PC-9 (cell line): ENCODE measurements around the gene IGF2BP2. TPM values are rescaled to one million over a fixed set of nuclear protein-coding genes. Genes with fewer than 3 reads are reported as not detected.
"Not testable (repeated sequence)": the region's sequence is repeated elsewhere in the genome, so short reads cannot be mapped to it uniquely, and the experiment has no call there.

ENCODE experiments used
- BruUV-seq: library from RNA; stranded (reverse); fragments of 400-500 nt; replicated peaks from 2 replicates; lab custom pipeline; 2021; lab: Mats Ljungman, UMichigan
- CTCF ChIA-PET: fragments of 300-600 bp; sonication (Branson Sonifier 250); formaldehyde crosslinking; loops from one replicate; lab custom pipeline; 2022; ENCODE audit warnings: antibody characterized with exemption; lab: Charles Lee
- POLR2A ChIA-PET: fragments of 300-600 bp; sonication (Branson Sonifier 250); formaldehyde crosslinking; loops from one replicate; lab custom pipeline; 2022; ENCODE audit warnings: antibody characterized with exemption; ENCODE audit not compliant: unreplicated experiment; lab: Charles Lee
- DNase-seq, 2 experiments: peaks; one replicate each; pipeline versions ENCODE4 v3.0.0 to v3.0.0-alpha.2; 2015 to 2022; ENCODE audit warnings: mixed read lengths in 1 of 2
- H2AFZ ChIP-seq: fragments of 200-600 bp; sonication (generic); 2 replicates; pipeline ENCODE4 v1.8.1; 2017; ENCODE audit warnings: antibody characterized with exemption
- H3F3A ChIP-seq: fragments of 200-600 bp; sonication (generic); 2 replicates; pipeline ENCODE4 v1.8.1; 2017; ENCODE audit warnings: antibody characterized with exemption, mild to moderate bottlenecking, low read depth; ENCODE audit not compliant: insufficient read depth
- H3K27ac ChIP-seq: fragments of 200-600 bp; sonication (generic); 2 replicates; pipeline ENCODE4 v1.6.1; 2016; ENCODE audit warnings: mixed run types
- H3K27me3 ChIP-seq: fragments of 200-600 bp; sonication (generic); 2 replicates; pipeline ENCODE4 v1.6.1; 2016; ENCODE audit warnings: low read depth, mixed run types; ENCODE audit not compliant: insufficient read depth
- H3K36me3 ChIP-seq: fragments of 200-600 bp; sonication (generic); 2 replicates; pipeline ENCODE4 v1.6.1; 2016; ENCODE audit warnings: low read depth, mixed run types
- H3K4me1 ChIP-seq: fragments of 200-600 bp; sonication (generic); replicated peaks from 2 replicates; pipeline ENCODE4 v1.6.1; 2016; ENCODE audit warnings: mixed run types; ENCODE audit not compliant: insufficient read depth
- H3K4me2 ChIP-seq: fragments of 200-600 bp; sonication (generic); 2 replicates; pipeline ENCODE4 v1.6.1; 2017; ENCODE audit warnings: mixed run types
- H3K4me3 ChIP-seq: fragments of 200-600 bp; sonication (generic); 2 replicates; pipeline ENCODE4 v1.6.1; 2016; ENCODE audit warnings: mixed run types
- H3K79me2 ChIP-seq: fragments of 200-600 bp; sonication (generic); 2 replicates; pipeline ENCODE4 v1.6.1; 2017; ENCODE audit warnings: low read depth, mixed run types
- H3K9me2 ChIP-seq: fragments of 200-600 bp; sonication (generic); 2 replicates; pipeline ENCODE4 v1.8.1; 2017; ENCODE audit warnings: mild to moderate bottlenecking; ENCODE audit not compliant: insufficient read depth
- H3K9me3 ChIP-seq: fragments of 200-600 bp; sonication (generic); 2 replicates; pipeline ENCODE4 v1.8.1; 2016; ENCODE audit warnings: low read depth; ENCODE audit not compliant: insufficient read depth
- H4K20me1 ChIP-seq: fragments of 200-600 bp; sonication (generic); 2 replicates; pipeline ENCODE4 v1.8.1; 2017; ENCODE audit not compliant: insufficient read depth
- EZH2 ChIP-seq: fragments of 200-600 bp; sonication (generic); IDR thresholded peaks from 2 replicates; pipeline ENCODE4 v1.8.0; 2017; ENCODE audit warnings: antibody characterized with exemption, low read depth
- intact Hi-C: fragments of 100-400 bp; cut with micrococcal nuclease; formaldehyde crosslinking; loops from one replicate; pipeline ENCODE4 v1.10.0; 2022; ENCODE audit not compliant: unreplicated experiment
- total RNA-seq: library from RNA; stranded (reverse); gene quantifications from 2 replicates; pipeline ENCODE4 v1.2.3, GENCODE V29; 2021
- TF ChIP-seq, protein P1 (sequence below): fragments of 200-600 bp; sonication (generic); conservative IDR thresholded peaks from 2 replicates; pipeline ENCODE4 v1.6.1; 2017; ENCODE audit warnings: mixed run types, antibody characterized with exemption, mild to moderate bottlenecking, moderate library complexity

Gene IGF2BP2
- total RNA-seq, 1 experiment from 2014 or later, result 140 TPM

DNA sequence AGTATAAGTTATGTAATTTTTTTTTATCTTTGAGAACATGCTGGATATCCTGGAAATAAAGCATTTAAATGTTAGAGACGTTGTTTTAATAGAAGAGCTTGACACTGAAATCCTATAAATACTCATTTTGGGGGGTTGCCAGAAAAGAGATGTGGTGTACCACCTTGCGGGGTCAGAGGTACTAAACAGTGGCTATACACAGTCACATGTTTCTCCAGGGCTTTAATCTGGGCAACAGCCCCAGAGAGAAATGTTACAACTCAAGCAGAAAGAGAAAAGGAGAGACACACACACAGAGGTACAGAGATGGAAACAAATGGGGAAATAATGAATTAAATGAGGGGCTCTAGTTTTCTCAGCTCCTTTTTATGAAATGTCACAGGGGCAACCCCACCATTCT is 124.9 kb downstream of the IGF2BP2 start:
- H3K27ac ChIP-seq, result no peak overlapping the region
- peaks cover 57% of the 10 kb centered on the region for H4K20me1 ChIP-seq
- no peak for DNase-seq
- no peak overlapping the region for H3K4me2 ChIP-seq
- no peaks in the 10 kb centered on the region for H3K9me2 ChIP-seq
- H3K79me2 ChIP-seq, result peaks cover 71% of the 10 kb centered on the region
- no peaks in the 10 kb centered on the region for H3K27me3 ChIP-seq
- peaks cover 13% of the 10 kb centered on the region; the same call in 1 of the 2 replicates for H3F3A ChIP-seq
- no peak overlapping the region for H2AFZ ChIP-seq
- H3K9me3 ChIP-seq, result no peaks in the 10 kb centered on the region
- H3K4me3 ChIP-seq, result no peak overlapping the region
- ChIA-PET POLR2A (interaction anchor here (0.6 kb wide), 1 partner anchor 90 kb away, joined by 3 read pairs; no protein-coding TSS in a partner anchor), CTCF (no interaction called here)
- no TSS peak for BruUV-seq
- H3K36me3 ChIP-seq, result 0 out of 2 replicates have a peak, but pooled peaks cover 12% of the 10 kb centered on the region
- intact Hi-C loops, result no loop called here
- no peak for TF ChIP-seq EZH2
- TF ChIP-seq, protein P1, sequence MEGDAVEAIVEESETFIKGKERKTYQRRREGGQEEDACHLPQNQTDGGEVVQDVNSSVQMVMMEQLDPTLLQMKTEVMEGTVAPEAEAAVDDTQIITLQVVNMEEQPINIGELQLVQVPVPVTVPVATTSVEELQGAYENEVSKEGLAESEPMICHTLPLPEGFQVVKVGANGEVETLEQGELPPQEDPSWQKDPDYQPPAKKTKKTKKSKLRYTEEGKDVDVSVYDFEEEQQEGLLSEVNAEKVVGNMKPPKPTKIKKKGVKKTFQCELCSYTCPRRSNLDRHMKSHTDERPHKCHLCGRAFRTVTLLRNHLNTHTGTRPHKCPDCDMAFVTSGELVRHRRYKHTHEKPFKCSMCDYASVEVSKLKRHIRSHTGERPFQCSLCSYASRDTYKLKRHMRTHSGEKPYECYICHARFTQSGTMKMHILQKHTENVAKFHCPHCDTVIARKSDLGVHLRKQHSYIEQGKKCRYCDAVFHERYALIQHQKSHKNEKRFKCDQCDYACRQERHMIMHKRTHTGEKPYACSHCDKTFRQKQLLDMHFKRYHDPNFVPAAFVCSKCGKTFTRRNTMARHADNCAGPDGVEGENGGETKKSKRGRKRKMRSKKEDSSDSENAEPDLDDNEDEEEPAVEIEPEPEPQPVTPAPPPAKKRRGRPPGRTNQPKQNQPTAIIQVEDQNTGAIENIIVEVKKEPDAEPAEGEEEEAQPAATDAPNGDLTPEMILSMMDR, result no peak
- no peaks in the 10 kb centered on the region for H3K4me1 ChIP-seq

DNA sequence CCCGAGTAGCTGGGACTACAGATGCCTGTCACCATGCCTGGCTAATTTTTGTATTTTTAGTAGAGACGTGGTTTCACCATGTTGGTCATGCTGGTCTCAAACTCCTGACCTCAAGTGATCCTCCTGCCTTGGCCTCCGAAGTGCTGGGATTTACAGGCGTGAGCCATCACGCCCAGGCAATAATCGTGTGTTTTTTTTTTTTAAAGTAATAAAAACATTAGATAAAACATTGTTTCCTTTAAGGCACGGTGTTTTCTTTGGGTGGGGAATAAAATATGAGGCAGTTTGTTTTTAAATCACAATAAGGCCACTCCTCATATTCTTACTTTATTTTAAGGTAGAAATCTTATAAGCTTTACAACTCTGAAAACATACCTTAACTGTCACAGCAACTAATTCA is 127.6 kb downstream of the IGF2BP2 start:
- H4K20me1 ChIP-seq, result peaks cover 35% of the 10 kb centered on the region
- H3K4me1 ChIP-seq, intact Hi-C loops, POLR2A ChIA-PET, H3K4me2 ChIP-seq, DNase-seq, CTCF ChIA-PET, BruUV-seq, H2AFZ ChIP-seq, H3K4me3 ChIP-seq, H3K27me3 ChIP-seq, H3K9me3 ChIP-seq, H3K9me2 ChIP-seq, H3K27ac ChIP-seq: not testable (repeated sequence)
- peaks cover 59% of the 10 kb centered on the region for H3K79me2 ChIP-seq
- peaks cover 22% of the 10 kb centered on the region; the same call in 1 of the 2 replicates for H3F3A ChIP-seq
- peaks cover 21% of the 10 kb centered on the region for H3K36me3 ChIP-seq

- Histone ChIP-seq H3K9me2 (no peaks in the 10 kb centered on the region), H3K27ac (no peak overlapping the region), H3K4me1 (peaks cover 3% of the 10 kb centered on the region; the same call in 1 of the 2 replicates), H3K4me2 (no peak overlapping the region), H3F3A (peaks cover 27% of the 10 kb centered on the region; the same call in 1 of the 2 replicates), H2AFZ (no peak overlapping the region), H3K27me3 (no peaks in the 10 kb centered on the region), H4K20me1 (peaks cover 25% of the 10 kb centered on the region), H3K36me3 (peaks cover 26% of the 10 kb centered on the region), H3K79me2 (peaks cover 59% of the 10 kb centered on the region), H3K4me3 (no peak overlapping the region), H3K9me3 (no peaks in the 10 kb centered on the region)
- BruUV-seq, result no TSS peak
- intact Hi-C loops, result no loop called here
- ChIA-PET POLR2A (interaction anchor here (0.5 to 0.6 kb wide), 2 partner anchors 110 to 263 kb away, joined by 3 to 20 read pairs; partner anchors contain the start of gene SENP2), CTCF (interaction anchor here (0.6 to 0.7 kb wide), 2 partner anchors 14 to 36 kb away, joined by 6 to 11 read pairs; no protein-coding TSS in a partner anchor)
- DNase-seq, result no peak
- TF ChIP-seq, protein P1, result no peak
- TF ChIP-seq EZH2, result no peak
Observed at GRCh38 chr3:185696039-185696438, 128.8 kb downstream of the IGF2BP2 start.
